H1 (cell line): ENCODE measurements around the gene KLK1. TPM values are rescaled to one million over a fixed set of nuclear protein-coding genes. Genes with fewer than 3 reads are reported as not detected.

ENCODE experiments used
- CTCF ChIA-PET: fragments of 300-600 bp; sonication (Branson Sonifier 250); formaldehyde crosslinking; loops from one replicate; lab custom pipeline; 2021; ENCODE audit not compliant: partially characterized antibody; lab: Charles Lee
- POLR2A ChIA-PET: fragments of 300-600 bp; sonication (Branson Sonifier 250); formaldehyde crosslinking; loops from one replicate; lab custom pipeline; 2021; ENCODE audit warnings: inconsistent platforms; ENCODE audit not compliant: partially characterized antibody; lab: Charles Lee
- DNase-seq, 2 experiments: peaks; one replicate each; pipeline versions ENCODE4 v3.0.0 to v3.0.0-alpha.2; 2010 to 2022; ENCODE audit warnings: low spot score in 2 of 2, low read depth in 1 of 2, mixed read lengths in 1 of 2
- FAIRE-seq: peaks from 2 replicates; lab custom pipeline; 2011; peaks lifted over from hg19 to GRCh38; lab: Jason Lieb, UNC
- H2AFZ ChIP-seq: 2 replicates; pipeline ENCODE4 v1.8.1; 2012; ENCODE audit warnings: low read length, inconsistent platforms
- H2AK5ac ChIP-seq: 2 replicates; pipeline ENCODE4 v1.6.1; 2013; ENCODE audit warnings: low read depth, low read length
- H2BK120ac ChIP-seq: replicated peaks from 2 replicates; pipeline ENCODE3; 2013; ENCODE audit warnings: low read depth, low read length, inconsistent platforms
- H2BK12ac ChIP-seq: 2 replicates; pipeline ENCODE4 v1.6.1; 2013; ENCODE audit warnings: low read depth, low read length
- H2BK15ac ChIP-seq: 2 replicates; pipeline ENCODE4 v1.6.1; 2013; ENCODE audit warnings: low read length
- H2BK20ac ChIP-seq: 2 replicates; pipeline ENCODE4 v1.6.1; 2013; ENCODE audit warnings: low read length
- H2BK5ac ChIP-seq: 2 replicates; pipeline ENCODE4 v1.6.1; 2013; ENCODE audit warnings: low read depth, low read length
- H3K14ac ChIP-seq: 2 replicates; pipeline ENCODE4 v1.6.1; 2013; ENCODE audit warnings: inconsistent platforms; ENCODE audit not compliant: insufficient read length
- H3K18ac ChIP-seq: 2 replicates; pipeline ENCODE4 v1.6.1; 2013; ENCODE audit warnings: low read length; ENCODE audit errors: extremely low read depth
- H3K23ac ChIP-seq: 2 replicates; pipeline ENCODE4 v1.6.1; 2013; ENCODE audit warnings: inconsistent platforms; ENCODE audit not compliant: insufficient read length
- H3K23me2 ChIP-seq: 2 replicates; pipeline ENCODE4 v1.6.1; 2013; ENCODE audit warnings: low read depth, low read length
- H3K27ac ChIP-seq: 2 replicates; pipeline ENCODE4 v1.6.1; 2011; ENCODE audit warnings: low read depth, low read length, inconsistent platforms
- H3K27me3 ChIP-seq, 4 experiments: replicated peaks in 1 of 4; 1 replicate in 1 of 4; 2 replicates in 3 of 4; pipeline versions ENCODE4 v1.6.1 to v1.8.1; 2011 to 2013; ENCODE audit warnings: low read length in 3 of 4, mild to moderate bottlenecking in 3 of 4, inconsistent platforms in 2 of 4, mixed read lengths in 2 of 4, moderate library complexity in 1 of 4; ENCODE audit not compliant: control insufficient read depth in 3 of 4, insufficient read depth in 3 of 4; ENCODE audit errors: extremely low read depth in 1 of 4
- H3K36me3 ChIP-seq, 4 experiments: 2 replicates each; pipeline versions ENCODE4 v1.6.1 to v1.8.1; 2011 to 2013; ENCODE audit warnings: mild to moderate bottlenecking in 4 of 4, low read length in 3 of 4, moderate library complexity in 2 of 4, control low read depth in 1 of 4, inconsistent platforms in 1 of 4; ENCODE audit not compliant: insufficient read depth in 4 of 4, control insufficient read depth in 2 of 4
- H3K4ac ChIP-seq: replicated peaks from 2 replicates; pipeline ENCODE3; 2013; ENCODE audit warnings: low read length, low read depth, mixed read lengths, inconsistent platforms; ENCODE audit not compliant: insufficient read length
- H3K4me1 ChIP-seq, 4 experiments: replicated peaks in 1 of 4; 1 replicate in 1 of 4; 2 replicates in 3 of 4; pipeline versions ENCODE4 v1.6.1 to v1.8.1; 2011 to 2013; ENCODE audit warnings: low read length in 3 of 4, inconsistent platforms in 2 of 4, mixed read lengths in 1 of 4; ENCODE audit not compliant: insufficient read depth in 4 of 4, control insufficient read depth in 3 of 4
- H3K4me2 ChIP-seq, 2 experiments: 2 replicates each; pipeline versions ENCODE4 v1.6.1 to v1.8.1; 2011 to 2013; ENCODE audit warnings: low read depth in 2 of 2, low read length in 2 of 2, control low read depth in 1 of 2, inconsistent platforms in 1 of 2, mild to moderate bottlenecking in 1 of 2; ENCODE audit not compliant: insufficient read depth in 1 of 2
- H3K4me3 ChIP-seq, 4 experiments: fragments of 200-600, 300-600 bp in 1 of 4; sonication (generic), shearing (Covaris generic), sonication (Bioruptor Twin) in 1 of 4; 2 replicates each; pipeline versions ENCODE4 v1.5.1 to v1.8.1; 2011 to 2016; ENCODE audit warnings: low read length in 4 of 4, low read depth in 3 of 4, control low read depth in 2 of 4, inconsistent platforms in 2 of 4, mild to moderate bottlenecking in 2 of 4, mixed read lengths in 1 of 4, moderate library complexity in 1 of 4; ENCODE audit not compliant: insufficient read depth in 2 of 4; ENCODE audit errors: extremely low read depth in 1 of 4
- H3K56ac ChIP-seq: replicated peaks from 2 replicates; pipeline ENCODE3; 2013; ENCODE audit warnings: low read depth, mild to moderate bottlenecking, mixed read lengths, low read length, inconsistent platforms; ENCODE audit not compliant: insufficient read length
- H3K79me1 ChIP-seq: 2 replicates; pipeline ENCODE4 v1.6.1; 2013; ENCODE audit warnings: low read depth, low read length, control low read depth
- H3K79me2 ChIP-seq, 2 experiments: 2 replicates each; pipeline versions ENCODE4 v1.6.1 to v1.8.1; 2012 to 2013; ENCODE audit warnings: low read length in 2 of 2, mild to moderate bottlenecking in 2 of 2, inconsistent platforms in 1 of 2; ENCODE audit not compliant: insufficient read depth in 2 of 2, control insufficient read depth in 1 of 2
- H3K9ac ChIP-seq, 4 experiments: replicated peaks in 1 of 4; 1 replicate in 1 of 4; 2 replicates in 3 of 4; pipeline versions ENCODE4 v1.6.1 to v1.8.1; 2011 to 2013; ENCODE audit warnings: low read depth in 3 of 4, low read length in 3 of 4, control low read depth in 2 of 4, mild to moderate bottlenecking in 2 of 4, moderate library complexity in 2 of 4, inconsistent platforms in 1 of 4; ENCODE audit errors: extremely low read depth in 1 of 4
- H3K9me3 ChIP-seq, 2 experiments: 2 replicates each; pipeline versions ENCODE4 v1.6.1 to v1.8.1; 2012 to 2013; ENCODE audit warnings: mild to moderate bottlenecking in 2 of 2, moderate library complexity in 2 of 2, control low read depth in 1 of 2, inconsistent platforms in 1 of 2, low read depth in 1 of 2, low read length in 1 of 2, mixed read lengths in 1 of 2; ENCODE audit not compliant: insufficient read depth in 2 of 2
- H4K20me1 ChIP-seq, 2 experiments: replicated peaks in 1 of 2; 2 replicates each; pipeline versions ENCODE3 to v1.8.1; 2011 to 2013; ENCODE audit warnings: inconsistent platforms in 2 of 2, low read length in 2 of 2, mild to moderate bottlenecking in 1 of 2; ENCODE audit not compliant: insufficient read depth in 2 of 2, control insufficient read depth in 1 of 2
- H4K5ac ChIP-seq: 2 replicates; pipeline ENCODE4 v1.6.1; 2013; ENCODE audit warnings: low read length, low read depth, mixed read lengths, inconsistent platforms; ENCODE audit not compliant: insufficient read length
- H4K8ac ChIP-seq: 2 replicates; pipeline ENCODE4 v1.8.0; 2013; ENCODE audit warnings: mild to moderate bottlenecking, moderate library complexity, low read length, inconsistent platforms; ENCODE audit not compliant: insufficient read depth; ENCODE audit errors: extremely low read depth
- H4K91ac ChIP-seq: replicated peaks from 2 replicates; pipeline ENCODE3; 2013; ENCODE audit warnings: low read length, mixed read lengths, inconsistent platforms; ENCODE audit not compliant: insufficient read length
- GABPA ChIP-seq: IDR thresholded peaks from 2 replicates; pipeline ENCODE4 v1.6.1; 2011; ENCODE audit warnings: mild to moderate bottlenecking, low read length, moderate library complexity, borderline replicate concordance; ENCODE audit not compliant: insufficient read depth
- POLR2A ChIP-seq, 2 experiments: IDR thresholded peaks; 1 replicate in 1 of 2; 2 replicates in 1 of 2; pipeline ENCODE4 v1.6.1; 2011; ENCODE audit warnings: low read depth in 2 of 2, low read length in 2 of 2, mild to moderate bottlenecking in 2 of 2; ENCODE audit errors: control extremely low read depth in 1 of 2
- WGBS, 2 experiments: shearing (Covaris generic) in 1 of 2; methylation state at CpG; one replicate each; pipeline versions ENCODE4 v1.1.6 to v1.1.7; 2013 to 2015; ENCODE audit warnings: low lambda C conversion rate in 2 of 2, mixed read lengths in 2 of 2, inconsistent platforms in 1 of 2, low coverage in 1 of 2, missing lambda C conversion rate in 1 of 2; ENCODE audit not compliant: insufficient replicate concordance in 2 of 2, insufficient coverage in 1 of 2, insufficient read length in 1 of 2; ENCODE audit errors: extremely low coverage in 1 of 2, missing lambda C conversion rate in 1 of 2; 5-methylcytosine and 5-hydroxymethylcytosine counted together
- polyA plus RNA-seq, 7 experiments: library from polyadenylated mRNA; depleted of rRNA in 3 of 7; stranded (reverse) in 5 of 7; unstranded in 2 of 7; fragments of >200 nt in 5 of 7; fragments of 200-250 nt in 2 of 7; gene quantifications; 1 replicate in 5 of 7; 2 replicates in 1 of 7; 4 replicates in 1 of 7; pipeline versions ENCODE4 v1.2.1 to v1.2.3, GENCODE V29; 2011 to 2013; ENCODE audit warnings: missing spikeins in 2 of 7, mixed read lengths in 2 of 7
- total RNA-seq: library from RNA; stranded (reverse); fragmentation: NEBNext Ultra II Directional; extraction: Animal tissue kit (Norgen Biotek cat#: 25700); gene quantifications from 2 replicates; pipeline ENCODE4 v1.2.1, GENCODE V29; 2021

KLK1 gene
- total and polyA plus RNA-seq, 2 of the 8 experiments (the other 6 are each of a cell fraction or from before 2014, with no cell fraction given) = 3.4 to 4.0 TPM

DNA sequence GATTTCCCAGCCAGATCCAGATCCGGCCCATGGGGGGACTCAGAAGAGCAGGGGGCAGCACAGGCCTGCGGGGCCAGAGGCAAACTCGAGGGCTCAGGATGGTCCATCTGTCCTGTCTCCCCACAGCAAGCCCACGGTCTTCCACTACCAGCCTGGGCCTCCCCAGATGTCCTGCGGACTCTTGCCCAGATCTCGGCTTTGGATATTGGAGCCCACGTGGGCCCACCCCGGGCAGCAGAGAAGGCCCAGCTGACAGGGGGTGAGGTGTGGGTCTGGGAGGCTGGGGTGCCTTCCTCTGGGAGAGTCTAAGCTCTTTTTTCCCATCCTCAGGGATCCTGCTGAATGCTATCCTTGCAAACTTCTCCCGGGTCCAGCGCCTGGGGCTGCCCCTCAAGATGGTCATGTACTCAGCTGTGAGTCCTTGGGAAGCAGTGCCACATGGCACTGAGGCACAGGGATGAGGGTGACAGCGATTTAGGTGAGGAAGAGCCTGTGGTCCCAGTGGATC, 30.0 kb downstream of the KLK1 start:
- ChIA-PET CTCF (interaction anchor here (0.8 to 3.2 kb wide), 5 partner anchors 9 to 134 kb away, joined by 3 to 12 read pairs (median 3); no protein-coding TSS in a partner anchor), POLR2A (interaction anchor here (0.7 to 15.0 kb wide), 23 partner anchors 9 to 333 kb away, joined by 3 to 275 read pairs (median 3); partner anchors contain the start of genes ASPDH, CLEC11A, KLK1 and KLK4)
- no peak overlapping the region for H3K4me2 ChIP-seq
- no peak overlapping the region for H3K56ac ChIP-seq
- FAIRE-seq = no peak
- H2AK5ac ChIP-seq = no peak overlapping the region
- H4K91ac ChIP-seq = no peak overlapping the region
- no peak overlapping the region for H3K9ac ChIP-seq
- DNase-seq = peak in 1 of 2 experiments; percentile 53
- no peak overlapping the region for H4K8ac ChIP-seq
- H3K4me1 ChIP-seq = peaks cover 0 to 14% (median 6%) of the 10 kb centered on the region in 4 experiments; a peak in 5 of 7 replicates
- no peak overlapping the region for H2AFZ ChIP-seq
- H3K79me1 ChIP-seq = no peaks in the 10 kb centered on the region
- no peaks in the 10 kb centered on the region; the same call in 1 of the 2 replicates for H3K23me2 ChIP-seq
- no peak overlapping the region for H3K14ac ChIP-seq
- no peak overlapping the region for H2BK20ac ChIP-seq
- peaks cover 30 to 32% of the 10 kb centered on the region in 2 experiments for H4K20me1 ChIP-seq
- 78% methylated on average over 11 of the region's 11 CpGs; no CpG with 5 or more reads in 1 of the 2 experiments for WGBS, 2 experiments
- no peak overlapping the region for H2BK15ac ChIP-seq
- TF ChIP-seq GABPA (no peak), POLR2A (IDR thresholded peaks at IDR 0.05; ENCODE audit: control extremely low read depth in 1 of 2, low read depth in 2 of 2, low read length in 2 of 2) (peak in 1 of 2 experiments; percentile 26; a peak in 2 of 3 replicates)
- no peak overlapping the region for H3K4me3 ChIP-seq
- no peak overlapping the region for H3K27ac ChIP-seq
- H3K27me3 ChIP-seq = no peaks in the 10 kb centered on the region; a peak in 1 of 7 replicates
- H3K9me3 ChIP-seq = no peaks in the 10 kb centered on the region
- H3K4ac ChIP-seq = no peak overlapping the region
- no peaks in the 10 kb centered on the region for H3K79me2 ChIP-seq
- H4K5ac ChIP-seq = no peak overlapping the region
- H2BK120ac ChIP-seq = no peak overlapping the region
- no peak overlapping the region for H2BK12ac ChIP-seq
- H3K36me3 ChIP-seq = peaks cover 10 to 25% (median 17%) of the 10 kb centered on the region in 4 experiments; a peak in 7 of 8 replicates
- no peak overlapping the region for H3K18ac ChIP-seq
- no peak overlapping the region for H2BK5ac ChIP-seq
- no peak overlapping the region for H3K23ac ChIP-seq
